Bronchial epithelial cell (primary cell): ENCODE results near the gene OLFM1. TPM values are rescaled to one million over a fixed set of nuclear protein-coding genes. Genes with fewer than 3 reads are reported as not detected.

ENCODE experiments used
- DNase-seq: peaks from one replicate; pipeline ENCODE4 v3.0.0-alpha.2; 2010; ENCODE audit warnings: low read depth
- FAIRE-seq: peaks from 2 replicates; lab custom pipeline; 2011; peaks lifted over from hg19 to GRCh38; lab: Jason Lieb, UNC
- H3K27me3 ChIP-seq: 2 replicates; pipeline ENCODE4 v1.5.1; 2011; ENCODE audit warnings: low read length; ENCODE audit not compliant: control insufficient read depth, insufficient read depth
- H3K36me3 ChIP-seq: 2 replicates; pipeline ENCODE4 v1.5.1; 2011; ENCODE audit warnings: low read length; ENCODE audit not compliant: control insufficient read depth, insufficient read depth
- H3K4me3 ChIP-seq: 2 replicates; pipeline ENCODE4 v1.5.1; 2011; ENCODE audit warnings: mild to moderate bottlenecking, low read depth, low read length, control low read depth
- CTCF ChIP-seq: IDR thresholded peaks from 2 replicates; pipeline ENCODE4 v1.5.1; 2011; ENCODE audit warnings: mild to moderate bottlenecking, moderate library complexity, low read length, control low read depth, inconsistent platforms; ENCODE audit not compliant: insufficient read depth, severe bottlenecking
- total RNA-seq: library from RNA; depleted of rRNA; stranded (reverse); fragments of >200 nt; gene quantifications from 2 replicates; pipeline ENCODE4 v1.2.1, GENCODE V29; 2014

Gene OLFM1
- total RNA-seq, 1 donor from 2014 or later: 0.26 TPM

GRCh38 chr9:135073741-135074305, 13.6 kb upstream of the OLFM1 start:
- no peaks in the 10 kb centered on the region for H3K36me3 ChIP-seq
- DNase-seq (no peak), FAIRE-seq (no peak)
- no peak overlapping the region for H3K4me3 ChIP-seq
- H3K27me3 ChIP-seq: no peaks in the 10 kb centered on the region
- no peak for TF ChIP-seq CTCF

GRCh38 chr9:135074354-135075233, 12.9 kb upstream of the OLFM1 start:
- no peak for FAIRE-seq
- no peaks in the 10 kb centered on the region for H3K27me3 ChIP-seq
- no peaks in the 10 kb centered on the region for H3K36me3 ChIP-seq
- H3K4me3 ChIP-seq: no peak overlapping the region
- TF ChIP-seq CTCF: no peak
- DNase-seq: no peak

GRCh38 chr9:135075234-135076142, 12.0 kb upstream of the OLFM1 start:
- no peak for TF ChIP-seq CTCF
- no peaks in the 10 kb centered on the region for H3K36me3 ChIP-seq
- DNase-seq (no peak), FAIRE-seq (no peak)
- no peak overlapping the region for H3K4me3 ChIP-seq
- H3K27me3 ChIP-seq: no peaks in the 10 kb centered on the region

GRCh38 chr9:135076143-135076875, 11.2 kb upstream of the OLFM1 start:
- no peak overlapping the region for H3K4me3 ChIP-seq

More at GRCh38 chr9:135076143-135076875, 11.2 kb upstream of the OLFM1 start:
- no peaks in the 10 kb centered on the region for H3K36me3 ChIP-seq
- H3K27me3 ChIP-seq: no peaks in the 10 kb centered on the region
- FAIRE-seq: no peak
- no peak for DNase-seq
- no peak for TF ChIP-seq CTCF
